Nephron (organoid): ENCODE data around the gene RGPD8.
A peak's percentile ranks its signal among the peaks of the same experiment; 100 is the strongest.
"Not testable (repeated sequence)": the region's sequence is repeated elsewhere in the genome, so short reads cannot be mapped to it uniquely, and the experiment has no call there.

Experiments used
- H3K27ac Mint-ChIP-seq, 3 experiments: 2 replicates each; pipeline ENCODE4 v1.8.0; 2020; ENCODE audit warnings: mixed read lengths in 3 of 3, mild to moderate bottlenecking in 2 of 3, moderate library complexity in 1 of 3
- H3K27me3 Mint-ChIP-seq: 2 replicates; pipeline ENCODE4 v1.8.0; 2021; ENCODE audit warnings: low read depth, mild to moderate bottlenecking, moderate library complexity, mixed read lengths
- H3K36me3 Mint-ChIP-seq: 2 replicates; pipeline ENCODE4 v1.8.0; 2020; ENCODE audit warnings: low read depth, mixed read lengths
- H3K4me1 Mint-ChIP-seq: 2 replicates; pipeline ENCODE4 v1.8.0; 2020; ENCODE audit warnings: mixed read lengths
- H3K4me3 Mint-ChIP-seq, 3 experiments: 2 replicates each; pipeline ENCODE4 v1.8.0; 2020; ENCODE audit warnings: mild to moderate bottlenecking in 3 of 3, mixed read lengths in 3 of 3, moderate library complexity in 2 of 3
- H3K9me3 Mint-ChIP-seq: 2 replicates; pipeline ENCODE4 v1.8.0; 2020; ENCODE audit warnings: mixed read lengths
- TF ChIP-seq, protein P1 (sequence below), 3 experiments: fragments of 200-600 bp; sonication (generic); IDR thresholded peaks; one replicate each; pipeline ENCODE4 v1.5.0; 2021; ENCODE audit warnings: antibody characterized with exemption in 3 of 3; ENCODE audit not compliant: unreplicated experiment in 3 of 3

Gene RGPD8

GRCh38 chr2:112433480-112433879, at the start of gene RGPD8:
TSS of gene RGPD8 (minus strand) at chr2:112433645. CDS start at chr2:112433453, 192 bp downstream.
- not testable (repeated sequence) for H3K27me3 Mint-ChIP-seq, H3K9me3 Mint-ChIP-seq, H3K4me1 Mint-ChIP-seq, H3K36me3 Mint-ChIP-seq
- TF ChIP-seq, protein P1, sequence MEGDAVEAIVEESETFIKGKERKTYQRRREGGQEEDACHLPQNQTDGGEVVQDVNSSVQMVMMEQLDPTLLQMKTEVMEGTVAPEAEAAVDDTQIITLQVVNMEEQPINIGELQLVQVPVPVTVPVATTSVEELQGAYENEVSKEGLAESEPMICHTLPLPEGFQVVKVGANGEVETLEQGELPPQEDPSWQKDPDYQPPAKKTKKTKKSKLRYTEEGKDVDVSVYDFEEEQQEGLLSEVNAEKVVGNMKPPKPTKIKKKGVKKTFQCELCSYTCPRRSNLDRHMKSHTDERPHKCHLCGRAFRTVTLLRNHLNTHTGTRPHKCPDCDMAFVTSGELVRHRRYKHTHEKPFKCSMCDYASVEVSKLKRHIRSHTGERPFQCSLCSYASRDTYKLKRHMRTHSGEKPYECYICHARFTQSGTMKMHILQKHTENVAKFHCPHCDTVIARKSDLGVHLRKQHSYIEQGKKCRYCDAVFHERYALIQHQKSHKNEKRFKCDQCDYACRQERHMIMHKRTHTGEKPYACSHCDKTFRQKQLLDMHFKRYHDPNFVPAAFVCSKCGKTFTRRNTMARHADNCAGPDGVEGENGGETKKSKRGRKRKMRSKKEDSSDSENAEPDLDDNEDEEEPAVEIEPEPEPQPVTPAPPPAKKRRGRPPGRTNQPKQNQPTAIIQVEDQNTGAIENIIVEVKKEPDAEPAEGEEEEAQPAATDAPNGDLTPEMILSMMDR (IDR thresholded peaks at IDR 0.05; ENCODE audit: unreplicated experiment in 3 of 3) = peak; percentile 50 to 68 (median 54)
- Mint-ChIP-seq H3K27ac (peak within 1 kb of the TSS in 2 of 3 experiments; percentile 20 to 56), H3K4me3 (peak within 1 kb of the TSS; percentile 48 to 76 (median 69))

DNA sequence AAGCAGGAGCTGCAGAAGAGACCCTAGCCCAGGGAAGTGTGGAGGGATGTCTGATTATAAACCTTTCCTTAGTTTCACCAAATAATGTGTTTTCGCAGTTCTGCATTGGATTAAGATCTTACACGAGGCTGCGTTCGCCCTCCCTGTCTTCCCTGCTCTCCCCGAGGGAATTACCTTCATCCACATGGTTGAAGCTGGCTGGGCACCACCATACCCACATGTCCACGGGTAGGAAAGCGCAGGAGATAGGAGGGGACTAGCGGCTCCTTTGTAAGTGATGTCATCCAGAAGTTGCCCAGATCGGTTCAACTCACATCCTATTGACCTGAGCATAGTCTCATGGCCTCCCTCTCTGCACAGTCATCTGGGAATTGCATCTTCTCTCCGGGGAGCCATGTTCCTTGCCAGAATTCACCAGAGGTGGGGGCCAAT, 49.6 kb upstream of the RGPD8 start:
- H3K27me3 Mint-ChIP-seq = no peaks in the 10 kb centered on the region
- peak overlapping the region; percentile 97 to 99 (median 98) for H3K4me3 Mint-ChIP-seq
- H3K27ac Mint-ChIP-seq = peak overlapping the region; percentile 44 to 92 (median 86)
- TF ChIP-seq, protein P1 (IDR thresholded peaks at IDR 0.05; ENCODE audit: unreplicated experiment in 3 of 3) = no peak
- H3K9me3 Mint-ChIP-seq = no peaks in the 10 kb centered on the region
- peaks cover 27% of the 10 kb centered on the region for H3K4me1 Mint-ChIP-seq
- peaks cover 33% of the 10 kb centered on the region for H3K36me3 Mint-ChIP-seq

GRCh38 chr2:112482309-112483041, 49.0 kb upstream of the RGPD8 start:
- Mint-ChIP-seq H3K27me3 (no peaks in the 10 kb centered on the region), H3K9me3 (no peaks in the 10 kb centered on the region), H3K36me3 (peaks cover 27% of the 10 kb centered on the region), H3K27ac (peak overlapping the region; percentile 44 to 94 (median 92)), H3K4me1 (peaks cover 22% of the 10 kb centered on the region), H3K4me3 (peak overlapping the region; percentile 97 to 99 (median 98))
- TF ChIP-seq, protein P1 (IDR thresholded peaks at IDR 0.05; ENCODE audit: unreplicated experiment in 3 of 3) = no peak

DNA sequence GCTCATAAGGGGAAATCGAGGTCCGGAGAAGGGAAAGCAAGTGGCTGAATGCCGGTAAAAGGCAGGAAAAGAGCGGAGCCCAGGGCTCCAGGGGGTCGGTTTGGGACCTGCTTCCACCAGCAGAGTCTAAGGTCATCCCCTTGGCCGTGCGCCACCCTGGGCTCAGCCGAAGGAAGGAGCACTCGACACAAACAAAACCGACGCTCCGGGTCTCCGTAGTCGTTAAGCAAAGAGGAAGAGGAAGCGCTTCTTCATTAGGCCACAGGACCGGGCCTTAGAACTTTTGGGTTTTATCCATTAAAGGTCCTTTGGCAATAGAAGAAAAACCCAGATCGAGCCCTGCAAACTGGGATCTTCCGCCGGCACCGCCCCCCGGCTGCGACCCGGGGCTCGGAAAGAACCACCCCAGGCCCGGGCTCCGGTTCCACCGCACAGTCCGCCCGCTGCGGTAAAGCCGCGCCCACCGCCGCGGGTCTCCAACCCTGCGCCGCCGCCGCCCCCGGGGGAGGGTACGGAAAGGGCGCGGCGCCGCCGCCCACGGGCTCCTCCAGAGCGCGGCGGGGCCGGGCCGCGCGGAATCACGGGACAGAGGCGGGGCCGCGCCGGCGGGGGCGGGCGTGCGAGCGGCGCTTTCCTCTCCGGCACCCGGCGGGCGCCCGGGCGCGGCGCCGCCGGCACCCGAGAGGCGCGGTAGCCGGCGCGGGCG, 48.2 kb upstream of the RGPD8 start, which contains the start of gene TTL:
TSS of gene TTL (plus strand) at position 629 of the 706 bp plus-strand sequence. CDS start 189 bp downstream, outside the sequence.
- Mint-ChIP-seq H3K4me3 (peak within 1 kb of the TSS; percentile 97 to 99 (median 98)), H3K9me3 (no peaks in the 10 kb centered on the region), H3K27me3 (no peaks in the 10 kb centered on the region), H3K36me3 (peaks cover 19% of the 10 kb centered on the region), H3K4me1 (peaks cover 22% of the 10 kb centered on the region), H3K27ac (peak within 1 kb of the TSS; percentile 88 to 94 (median 92))
- TF ChIP-seq, protein P1 (IDR thresholded peaks at IDR 0.05; ENCODE audit: unreplicated experiment in 3 of 3) = no peak

DNA sequence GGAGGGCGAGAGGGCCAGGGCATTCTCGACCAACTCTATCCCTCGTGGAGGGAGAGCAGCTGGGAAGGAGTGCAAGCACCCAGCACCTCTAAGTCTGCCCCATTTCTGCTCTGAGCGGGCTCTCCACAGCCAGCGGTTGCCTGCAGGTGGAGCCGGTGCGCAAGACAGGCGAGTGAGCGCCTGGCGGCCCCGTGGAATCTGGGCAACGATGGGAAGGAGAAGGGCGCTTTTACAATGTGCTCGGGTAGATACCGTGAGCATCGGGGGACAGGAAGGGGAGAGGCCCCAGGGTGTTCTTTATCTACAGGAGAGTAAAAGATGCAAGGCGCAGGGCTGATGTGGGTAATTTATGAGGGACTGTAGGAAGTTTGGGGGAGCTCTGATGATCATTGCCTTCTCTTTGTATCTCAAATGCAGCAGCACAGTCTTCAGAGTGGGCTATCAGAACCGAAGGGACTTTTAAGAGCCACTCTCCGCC, 47.6 kb upstream of the RGPD8 start:
- no peaks in the 10 kb centered on the region for H3K9me3 Mint-ChIP-seq
- H3K4me3 Mint-ChIP-seq = peak overlapping the region; percentile 93 to 97 (median 94)
- TF ChIP-seq, protein P1 (IDR thresholded peaks at IDR 0.05; ENCODE audit: unreplicated experiment in 3 of 3) = peak; percentile 69 to 74 (median 70)
- peak overlapping the region; percentile 88 to 93 (median 91) for H3K27ac Mint-ChIP-seq
- no peaks in the 10 kb centered on the region for H3K27me3 Mint-ChIP-seq
- peaks cover 13% of the 10 kb centered on the region for H3K36me3 Mint-ChIP-seq
- H3K4me1 Mint-ChIP-seq = peaks cover 22% of the 10 kb centered on the region
